ENCODE results near the gene E2F4.

Gene E2F4

DNA sequence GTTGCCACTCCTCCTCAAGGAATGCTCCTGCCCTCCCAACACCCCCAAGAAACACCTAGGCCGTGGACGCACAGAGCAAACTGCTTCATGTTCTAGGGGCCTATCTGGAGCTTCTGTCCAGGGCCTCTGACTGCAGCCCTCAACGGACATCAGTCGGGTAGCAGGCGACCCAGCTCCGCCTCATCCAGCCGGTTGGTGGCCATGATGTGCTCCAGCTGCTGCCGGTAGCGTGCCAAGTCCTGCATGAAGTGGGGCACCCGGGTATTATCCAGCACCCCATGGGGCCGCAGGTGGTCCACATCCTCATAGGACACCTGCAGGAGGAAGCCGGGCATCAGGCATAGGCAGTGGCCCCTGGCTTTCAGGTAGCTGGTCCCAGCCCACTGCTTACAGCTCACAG is 15.3 kb upstream of the E2F4 start:
- DNase-seq: no peak

DNA sequence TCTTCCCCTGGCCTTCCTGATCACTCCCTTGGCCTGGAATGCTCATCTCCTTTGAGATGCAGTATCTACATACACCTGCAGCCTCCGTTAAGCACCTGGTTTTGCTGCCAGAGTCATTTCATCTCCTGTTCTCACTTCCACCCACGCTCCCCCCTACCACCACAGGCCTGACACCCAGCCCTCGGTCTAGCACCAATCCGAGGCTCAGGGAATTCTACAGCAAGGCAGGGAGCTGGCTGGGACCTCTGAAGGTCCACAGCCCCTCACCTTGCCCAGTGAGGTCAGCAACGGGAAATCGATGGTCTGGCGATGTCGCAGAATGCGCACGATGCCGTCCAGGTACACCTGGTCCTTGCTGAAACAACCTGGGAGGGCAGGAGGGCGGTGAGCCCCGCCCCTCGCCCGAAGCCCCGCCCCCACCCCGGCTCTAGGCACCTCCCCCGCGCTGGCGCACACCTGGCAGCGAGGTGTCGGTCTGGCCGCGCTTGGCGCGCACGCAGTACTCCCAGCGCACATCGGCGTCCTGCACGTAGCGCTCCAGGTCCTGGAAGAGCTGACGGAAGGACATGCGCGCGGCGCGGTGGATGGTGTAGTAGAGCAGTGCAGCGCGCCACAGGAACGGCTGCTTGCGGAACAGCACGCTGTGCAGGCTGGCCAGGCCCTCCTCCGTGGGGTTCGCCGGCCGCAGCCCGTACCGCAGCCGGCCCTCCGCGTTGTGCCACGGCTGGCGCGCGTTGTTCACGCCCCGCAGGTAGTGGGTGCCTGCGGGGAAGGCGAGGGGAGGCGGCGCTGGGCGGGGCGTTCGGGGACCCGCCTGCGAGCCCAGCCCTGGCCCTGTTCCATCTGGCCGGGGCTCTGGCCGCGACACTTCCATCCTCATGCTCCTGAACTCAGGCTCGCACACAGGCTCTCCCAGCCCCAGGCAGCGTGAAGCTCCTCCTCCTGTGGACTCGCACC is 13.9 kb upstream of the E2F4 start:
- DNase-seq: peak; percentile 99

DNA sequence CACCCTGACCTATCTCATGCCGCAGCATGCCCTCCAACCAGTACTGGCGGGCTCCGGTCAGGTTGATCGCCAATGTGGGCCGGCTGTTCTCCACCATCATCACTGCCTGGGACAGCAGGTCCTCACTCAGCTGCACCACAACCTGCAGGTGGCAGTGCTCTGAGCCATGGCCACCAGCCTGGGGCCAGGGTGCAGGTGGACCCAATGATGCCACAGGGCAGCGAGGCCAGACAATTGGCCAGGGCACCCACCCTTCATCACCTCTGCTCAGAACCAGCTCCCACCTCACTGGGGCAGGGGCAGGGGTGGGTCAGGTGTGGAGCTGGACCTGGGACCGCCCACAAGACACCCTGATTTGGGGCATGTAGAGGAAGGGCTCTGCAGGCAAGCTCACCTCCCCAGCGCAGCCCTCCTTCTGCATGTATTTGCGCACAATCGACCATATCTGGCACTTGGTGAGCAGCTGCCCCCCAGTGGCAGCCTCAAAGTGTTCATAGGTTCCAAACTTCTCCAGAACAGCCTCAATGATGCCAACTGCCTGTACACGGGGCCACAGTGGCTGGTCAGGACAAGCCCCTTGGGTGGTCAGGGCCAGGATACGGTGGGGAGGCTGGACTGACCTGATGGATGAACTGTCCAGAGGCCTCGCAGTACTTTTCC is 12.4 kb upstream of the E2F4 start:
- DNase-seq: no peak

DNA sequence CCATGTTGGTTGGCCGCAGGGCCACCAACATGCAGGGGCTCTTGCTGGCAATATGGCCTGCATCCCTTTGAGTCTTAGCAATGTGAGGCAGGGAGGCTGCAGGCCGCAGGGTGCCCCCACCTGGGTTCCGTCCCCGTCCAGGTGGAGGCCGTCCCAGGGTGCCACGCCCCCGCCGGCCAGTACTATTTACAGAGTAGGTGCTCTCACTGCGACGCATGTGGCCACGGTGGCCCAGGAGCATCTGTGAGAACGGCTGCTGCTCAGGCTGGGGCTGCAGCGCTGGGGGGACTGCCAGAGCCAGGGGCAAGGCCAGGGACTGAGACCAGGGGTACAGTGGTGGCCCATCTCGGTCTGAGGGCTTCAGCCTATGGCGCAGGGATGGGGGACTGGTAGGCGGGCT is 11.8 kb upstream of the E2F4 start:
- no peak for DNase-seq

DNA sequence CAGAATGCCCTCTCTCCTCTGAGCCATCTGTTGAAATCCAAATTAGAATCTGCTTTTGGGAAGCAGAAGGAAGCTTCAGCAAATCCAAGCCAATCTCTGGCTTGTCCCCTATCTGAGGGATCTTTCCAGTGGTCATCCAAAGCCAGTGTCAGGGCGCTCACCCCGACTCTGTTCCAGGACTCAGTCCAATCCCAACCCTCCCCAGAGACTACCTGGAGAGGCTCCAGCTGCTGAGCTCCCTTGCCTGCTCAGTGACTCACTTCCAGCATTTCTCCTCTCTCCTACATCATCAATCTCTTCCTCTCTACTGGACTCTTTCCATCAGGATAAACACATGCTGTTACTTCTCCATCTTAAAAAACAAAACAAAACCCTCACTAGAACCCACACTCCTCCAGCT is 10.6 kb upstream of the E2F4 start:
- no peak for DNase-seq

DNA sequence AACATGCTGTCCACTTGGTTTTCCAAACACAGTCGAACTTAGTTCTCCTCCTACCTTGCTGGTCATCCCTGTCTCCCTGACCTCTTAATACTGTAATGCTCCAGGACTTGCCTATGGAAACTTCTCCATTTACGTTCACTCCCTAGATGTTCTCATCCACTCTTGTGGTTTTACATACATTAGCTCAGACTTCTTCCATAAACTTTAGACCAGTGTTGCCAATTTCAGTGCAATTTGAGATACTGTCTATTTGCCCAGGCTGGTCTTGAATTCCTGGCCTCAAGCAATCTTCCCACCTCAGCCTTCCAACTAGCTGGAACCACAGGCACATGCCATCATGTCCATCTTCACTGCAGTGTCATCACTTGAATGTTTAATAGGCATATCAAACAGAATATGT is 9.7 kb upstream of the E2F4 start:
- no peak for DNase-seq

DNA sequence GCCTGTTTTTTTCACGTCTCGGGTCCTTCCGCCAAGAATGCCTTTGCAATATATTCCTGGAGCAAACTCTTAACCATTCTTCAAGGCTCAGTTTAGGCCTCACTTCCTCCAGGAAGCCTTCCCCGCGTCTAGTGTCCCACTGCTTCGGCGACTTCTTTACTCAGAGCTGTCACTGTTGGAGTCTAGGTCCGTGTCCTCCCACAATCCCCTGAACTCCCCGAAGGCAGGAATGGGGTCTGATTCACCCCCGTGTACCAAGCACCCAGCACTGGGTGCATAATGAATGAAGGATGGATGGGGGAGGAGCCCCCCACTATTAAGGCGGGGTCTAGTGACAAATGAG is 8.7 kb upstream of the E2F4 start:
- no peak for DNase-seq

DNA sequence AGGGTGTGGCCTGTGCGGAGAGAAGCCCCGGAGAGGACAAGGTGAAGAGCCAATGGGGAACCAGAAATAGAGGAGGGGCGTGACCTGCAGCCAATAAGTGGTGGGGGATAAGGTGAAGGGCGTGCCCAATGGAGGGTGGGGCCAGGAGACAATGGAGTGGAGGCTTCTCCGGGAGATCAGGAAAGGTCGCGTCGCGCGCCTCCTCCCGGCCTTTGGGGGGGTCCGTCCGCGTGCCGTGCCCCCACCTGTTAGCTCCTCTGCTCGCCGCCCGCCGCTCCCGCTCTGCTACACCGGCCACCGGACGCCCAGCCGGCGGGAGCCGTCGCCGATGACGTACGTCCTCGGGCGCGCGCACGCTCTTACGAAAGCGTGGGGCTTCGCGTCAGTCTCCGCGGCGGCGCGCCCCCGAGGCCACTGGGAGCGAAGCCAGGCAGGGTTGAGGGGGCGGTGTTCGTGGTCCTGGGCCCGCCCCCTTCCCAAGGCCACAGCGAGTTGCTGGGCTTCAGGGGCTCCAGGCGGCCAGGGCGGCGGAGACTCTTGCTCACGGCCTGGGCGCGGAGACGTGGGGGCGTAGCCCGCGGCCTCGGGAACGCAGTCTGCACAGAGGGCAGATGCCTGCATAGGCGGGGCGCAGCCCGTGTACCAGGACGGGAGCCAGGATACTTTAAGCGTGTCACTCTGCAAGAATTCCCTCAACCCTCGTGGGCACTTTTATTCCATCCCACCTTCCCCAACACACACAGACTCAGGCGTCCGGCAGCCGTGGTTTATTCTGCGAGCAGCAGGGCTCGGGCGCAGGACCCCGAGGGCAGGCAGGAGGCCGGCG is 8.1 kb upstream of the E2F4 start, which contains the start of gene MATCAP1:
Gene MATCAP1, minus strand, starts transcription at position 337 of the 826 bp plus-strand sequence. CDS start 3,353 bp downstream, outside the sequence.
- peak; percentile 99 for DNase-seq

DNA sequence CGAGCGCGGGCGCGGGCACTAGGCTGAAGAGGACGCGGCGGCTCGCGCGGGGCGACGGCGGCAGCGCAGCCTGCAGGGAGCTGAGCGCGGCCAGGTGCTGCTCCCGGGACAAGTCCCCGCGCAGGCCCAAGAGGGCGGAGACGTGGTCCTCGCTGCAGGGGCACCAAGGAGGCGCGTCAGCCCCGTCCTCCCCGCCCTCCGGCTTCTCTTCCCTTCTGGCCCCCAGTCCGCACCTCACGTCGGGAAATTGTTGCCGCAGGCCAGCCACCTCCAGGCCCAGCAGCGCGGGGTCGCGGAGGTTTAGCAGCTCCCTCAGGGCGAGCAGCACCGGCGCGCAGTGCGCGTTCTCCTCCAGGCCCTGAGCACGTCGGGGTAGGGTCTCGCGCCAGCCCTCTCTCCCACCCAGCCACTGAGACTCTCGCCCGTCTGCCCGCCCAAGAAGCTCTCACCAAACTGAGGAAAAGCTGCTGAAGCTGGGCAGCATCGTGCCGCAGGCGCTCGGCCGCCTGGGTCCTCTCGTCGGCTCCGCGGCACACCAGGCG is 7.4 kb upstream of the E2F4 start:
- DNase-seq: peak; percentile 68

DNA sequence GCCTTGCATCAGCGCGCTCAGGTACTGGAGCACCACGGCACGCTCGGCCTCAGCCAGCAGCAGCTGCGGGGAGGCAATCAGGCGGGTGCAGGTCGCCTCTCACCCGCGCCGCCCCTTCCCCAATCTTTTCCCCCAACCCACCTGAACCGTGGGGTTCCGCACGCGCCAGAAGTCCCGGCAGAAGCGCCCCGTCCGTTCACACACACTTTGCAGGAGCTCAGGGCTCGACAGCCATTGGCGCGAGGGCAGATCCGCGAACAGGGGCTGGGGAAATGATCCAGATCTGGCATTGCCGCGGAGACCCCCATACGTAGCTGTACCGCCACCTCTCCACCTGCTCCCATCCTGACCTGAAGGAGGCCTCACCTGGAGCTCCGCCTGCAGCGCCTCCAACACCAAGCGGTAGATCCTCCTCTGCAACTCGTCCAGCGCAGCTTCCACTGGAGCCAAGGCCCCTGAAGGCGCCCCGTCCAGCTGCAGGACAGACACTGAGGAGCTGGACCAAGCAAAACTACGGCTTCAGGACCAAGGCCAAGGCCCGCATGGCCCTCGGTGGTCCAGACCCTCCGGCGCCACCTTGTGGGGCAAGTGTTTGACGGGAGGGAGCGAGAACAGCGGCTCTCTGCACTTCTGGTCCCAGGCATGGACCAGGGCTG is 6.8 kb upstream of the E2F4 start:
- DNase-seq: peak; percentile 93

DNA sequence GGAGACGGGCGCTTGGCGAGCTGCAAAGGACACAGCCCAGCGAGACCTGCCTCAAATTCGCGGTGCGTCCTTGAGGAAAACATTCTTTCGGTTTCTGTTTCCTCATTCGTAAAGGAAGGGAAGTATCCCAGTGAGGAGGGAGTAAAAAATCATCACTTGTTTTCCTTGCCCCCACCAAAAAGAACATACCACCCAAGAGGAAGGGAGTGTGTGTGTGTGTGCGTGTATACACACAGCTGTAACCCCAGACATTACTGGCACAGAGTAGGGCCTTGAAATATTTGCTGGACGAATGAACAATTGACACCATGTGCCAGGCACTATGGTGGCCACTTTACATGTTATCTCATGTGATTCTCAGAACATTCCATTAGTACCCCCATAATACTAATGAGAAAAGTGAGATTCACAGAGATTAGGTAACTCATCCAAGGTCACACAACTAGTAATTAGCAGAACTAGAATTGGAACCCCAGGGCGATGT is 6.3 kb upstream of the E2F4 start:
- DNase-seq: no peak

DNA sequence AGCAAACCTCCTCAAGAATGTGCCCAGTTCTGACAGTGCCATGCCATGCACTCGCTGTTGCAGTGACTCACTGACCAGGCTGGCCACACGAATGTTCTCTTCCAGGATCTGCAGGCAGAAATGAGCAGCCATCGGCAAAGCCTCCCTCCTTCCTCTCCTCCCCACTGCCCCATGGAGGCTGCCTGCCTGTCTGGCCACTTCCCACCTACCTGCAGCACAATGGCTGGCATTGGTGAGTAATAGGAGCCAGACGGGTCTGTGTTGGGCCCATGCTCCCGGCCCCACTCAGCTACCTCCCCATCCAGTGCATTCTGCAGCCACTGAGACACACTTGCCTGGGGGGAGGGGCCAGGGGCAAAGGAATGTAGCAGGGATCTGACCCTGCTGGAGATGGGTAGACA is 5.4 kb upstream of the E2F4 start:
- DNase-seq: no peak

DNA sequence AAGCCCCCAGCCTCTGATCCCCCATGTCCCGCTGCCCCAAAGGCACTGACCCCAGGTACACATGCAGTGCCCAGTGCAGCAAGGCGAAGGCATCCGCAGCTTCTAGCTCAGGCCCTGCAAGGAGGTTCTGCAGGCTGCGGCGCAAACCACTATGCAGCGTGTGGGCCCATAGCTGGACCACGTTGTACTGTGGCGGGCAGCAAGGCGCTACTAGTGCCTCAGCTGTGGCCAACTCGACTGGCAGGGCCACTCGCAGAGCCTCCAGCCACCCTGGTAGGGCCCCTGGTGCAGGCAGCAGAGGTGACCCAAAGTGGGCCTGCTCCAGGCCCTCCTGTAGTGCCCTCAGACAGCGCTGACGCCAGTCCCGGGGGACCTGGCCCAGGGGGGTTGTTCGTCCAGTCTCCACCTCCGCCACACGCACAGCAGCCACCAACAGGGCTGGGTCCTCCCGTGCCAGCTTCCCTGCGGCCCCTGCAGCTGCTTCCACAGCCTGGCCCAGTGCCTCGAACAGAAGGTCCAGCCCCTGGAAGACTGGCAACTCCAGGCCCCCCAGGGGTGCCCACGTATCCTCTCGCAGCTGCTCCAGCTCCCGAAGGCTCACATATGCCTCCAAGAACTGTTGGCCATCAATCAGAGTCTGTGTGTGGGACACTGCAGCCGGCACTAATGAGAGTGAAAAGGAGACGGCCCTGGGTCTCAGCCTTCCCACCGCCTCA is 4.6 kb upstream of the E2F4 start:
- DNase-seq: no peak

DNA sequence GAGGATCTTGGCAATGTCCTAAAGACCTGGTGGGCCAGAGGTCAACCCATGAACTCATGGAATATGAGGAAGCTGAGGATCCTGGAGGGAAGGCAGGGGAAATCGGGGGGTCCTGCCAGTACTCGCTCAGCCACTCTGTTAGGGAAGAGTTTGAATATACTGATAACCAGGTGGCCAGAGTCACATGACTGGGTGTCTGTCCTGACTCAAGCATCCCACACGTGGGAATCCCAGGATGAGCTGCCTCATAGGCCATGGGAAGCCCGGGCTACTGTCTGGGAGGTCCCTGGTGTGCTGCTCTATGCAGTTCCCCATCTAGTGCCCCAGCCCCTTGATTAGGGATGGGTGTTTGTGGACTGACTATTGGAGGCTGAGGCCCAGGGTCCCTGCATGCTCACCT is 3.6 kb upstream of the E2F4 start:
- no peak for DNase-seq

DNA sequence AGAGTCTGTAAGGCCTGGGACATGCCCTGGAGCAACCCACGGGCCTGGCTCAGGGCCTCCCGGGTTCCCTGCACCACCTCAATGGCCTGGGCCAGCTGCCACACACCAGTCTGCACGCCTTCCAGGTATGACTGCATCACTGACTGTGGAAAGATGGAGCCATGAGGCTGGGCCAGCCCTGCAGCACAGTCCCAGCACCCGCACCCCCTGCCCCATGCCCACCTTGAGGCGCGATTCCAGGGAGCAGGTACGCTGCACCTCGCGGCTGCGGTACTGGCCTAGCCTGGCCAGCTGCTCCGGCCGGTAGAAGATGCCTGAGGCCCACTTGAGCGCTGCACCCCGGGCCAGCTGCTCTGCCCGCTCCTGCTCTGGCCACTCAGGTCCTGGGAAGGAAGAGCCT is 3.2 kb upstream of the E2F4 start:
- DNase-seq: no peak

DNA sequence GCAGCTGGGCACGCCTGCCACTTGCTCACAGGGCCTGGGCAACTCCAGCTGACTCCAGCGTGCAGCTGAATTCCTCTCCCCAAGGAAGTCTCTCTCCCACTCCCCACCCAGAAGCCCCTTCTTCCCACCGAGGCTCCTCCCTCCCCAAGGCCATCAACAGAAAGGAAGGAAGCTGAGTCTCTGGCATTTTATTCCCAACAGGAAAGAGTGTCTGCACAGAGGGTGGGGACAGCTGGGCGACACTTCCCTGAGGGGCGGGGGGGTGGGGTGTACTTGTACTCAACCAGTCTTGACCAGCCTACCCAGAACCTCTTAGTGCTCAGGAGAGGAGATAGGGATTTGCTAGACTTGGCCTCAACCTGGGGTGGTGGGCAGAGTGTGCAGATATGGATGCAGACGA is 1.9 kb upstream of the E2F4 start, which contains the start of gene EXOC3L1:
Gene EXOC3L1, minus strand, starts transcription at position 96 of the 400 bp plus-strand sequence. CDS start 460 bp downstream, outside the sequence.
- DNase-seq: no peak

DNA sequence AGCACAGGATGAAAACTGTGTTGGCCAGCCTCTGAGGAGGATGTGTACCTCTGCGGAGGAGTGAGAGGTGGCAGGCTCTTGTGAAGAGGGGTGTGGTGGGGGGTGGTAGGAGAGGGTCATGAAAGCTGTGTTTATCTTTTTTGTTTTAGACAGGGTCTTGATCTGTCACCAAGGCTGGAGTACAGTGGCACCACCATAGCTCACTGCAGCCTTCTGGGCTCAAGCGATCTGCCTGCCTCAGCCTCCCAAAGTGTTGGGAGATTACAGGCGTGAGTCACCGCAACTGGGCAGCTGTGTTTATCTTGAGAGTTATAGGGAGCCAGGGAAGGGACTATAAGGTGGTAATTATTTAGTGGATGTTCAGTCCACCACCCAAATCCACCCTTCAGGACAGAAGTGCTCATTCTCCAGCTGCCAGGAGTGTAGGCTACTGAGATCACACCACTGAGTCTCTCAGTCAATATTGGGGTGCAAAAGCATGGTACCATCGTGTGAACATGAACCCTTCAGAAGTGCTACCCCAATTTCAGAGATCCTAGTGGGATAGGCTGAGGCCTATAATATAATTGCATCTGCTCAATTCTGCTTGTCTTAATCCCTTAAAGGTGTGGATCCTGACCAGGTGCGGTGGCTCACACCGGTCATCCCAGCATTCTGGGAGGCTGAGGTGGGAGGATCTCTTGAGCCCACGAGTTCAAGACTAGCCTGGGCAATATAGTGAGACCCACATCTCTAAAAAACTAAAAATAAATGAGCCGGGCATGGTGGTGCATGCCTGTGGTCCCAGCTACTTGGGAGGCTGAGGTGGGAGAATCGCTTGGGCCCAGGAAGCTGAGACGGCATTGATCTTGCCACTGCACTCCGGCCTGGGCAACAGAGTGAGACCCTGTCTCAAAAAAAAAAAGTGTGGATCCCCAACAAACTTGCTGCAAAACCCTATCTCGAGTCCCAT is 1.2 kb upstream of the E2F4 start:
- DNase-seq: no peak

DNA sequence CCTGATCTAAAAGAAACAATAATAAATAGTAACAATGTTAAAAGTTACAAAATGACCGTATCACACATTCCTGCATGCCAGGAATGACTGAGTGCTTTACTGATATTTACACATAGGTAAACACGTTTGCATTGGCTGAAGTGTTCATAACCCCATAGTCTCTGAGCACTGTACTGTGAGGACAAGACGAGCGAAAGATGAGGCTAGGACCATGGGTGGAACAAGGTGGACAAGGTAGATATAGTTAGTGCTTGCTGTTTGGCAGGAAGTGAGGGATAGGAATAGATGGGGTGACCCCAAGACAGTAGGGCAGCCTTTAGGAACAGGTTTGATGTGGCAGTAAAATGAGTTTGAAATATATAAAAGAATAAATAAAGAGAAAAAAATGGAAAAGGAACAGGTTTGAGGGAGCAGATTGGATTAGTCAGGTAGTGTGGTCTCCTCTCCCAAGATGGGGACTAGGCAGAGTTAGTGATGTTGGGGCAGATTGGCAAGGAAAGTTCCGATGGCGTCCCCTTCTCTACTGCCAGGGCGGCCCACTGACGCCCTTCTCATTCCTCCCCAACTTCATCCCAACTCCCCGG is 452 bp upstream of the E2F4 start:
- no peak for DNase-seq

DNA sequence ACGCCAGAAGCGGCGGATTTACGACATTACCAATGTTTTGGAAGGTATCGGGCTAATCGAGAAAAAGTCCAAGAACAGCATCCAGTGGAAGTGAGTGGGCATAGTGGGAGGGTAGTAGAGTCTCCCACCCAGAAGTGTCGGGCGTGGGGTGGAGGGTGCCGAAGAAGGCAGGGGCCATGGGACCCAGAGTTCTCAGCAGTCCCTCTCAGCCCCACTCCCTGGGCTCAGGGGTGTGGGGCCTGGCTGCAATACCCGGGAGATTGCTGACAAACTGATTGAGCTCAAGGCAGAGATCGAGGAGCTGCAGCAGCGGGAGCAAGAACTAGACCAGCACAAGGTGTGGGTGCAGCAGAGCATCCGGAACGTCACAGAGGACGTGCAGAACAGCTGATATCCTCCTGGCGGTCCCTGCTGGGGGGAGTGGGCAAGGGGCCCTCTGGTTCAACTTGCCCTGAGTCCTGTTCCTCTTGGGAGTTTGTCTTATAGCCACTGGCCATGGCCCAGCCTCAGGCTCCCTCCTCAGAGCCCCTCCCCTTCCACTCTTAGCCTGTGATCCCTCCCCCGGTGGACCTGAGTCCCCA is 916 bp downstream of the E2F4 start:
- DNase-seq: no peak

DNA sequence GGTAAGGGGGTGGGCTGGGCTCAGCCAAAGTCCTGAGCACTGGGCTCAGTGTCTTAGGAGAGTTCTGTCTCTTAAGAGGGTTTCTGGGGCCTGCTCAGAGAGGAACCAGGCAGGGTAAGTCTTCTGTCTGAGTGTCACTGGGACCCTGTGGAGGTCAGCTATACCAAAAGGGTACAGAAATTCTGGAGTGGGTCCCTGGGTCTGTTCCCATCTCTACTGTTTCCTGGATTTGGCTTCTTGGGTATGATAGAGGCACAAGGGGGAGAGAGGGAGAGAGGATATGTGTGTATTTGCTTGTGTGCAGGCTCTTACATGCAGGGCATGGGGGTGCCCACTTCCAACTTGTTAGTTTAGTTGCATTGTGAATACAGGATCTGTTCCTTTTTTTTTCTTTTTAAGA is 1.6 kb downstream of the E2F4 start:
- DNase-seq: no peak

All from RPMI8226 (cell line).